SK-N-SH (cell line): Measurements from ENCODE around the gene FMO2. TPM values are rescaled to one million over a fixed set of nuclear protein-coding genes. Genes with fewer than 3 reads are reported as not detected.

Experiments
- CTCF ChIA-PET: fragments of 300-600, 350-600 bp; formaldehyde crosslinking; extraction: SDS; loops from one replicate; lab custom pipeline; 2021; lab: Yijun Ruan, JAX
- POLR2A ChIA-PET: fragments of 350-600 bp; sonication (Branson Sonifier 250); formaldehyde crosslinking; extraction: SDS; loops from one replicate; lab custom pipeline; 2020; ENCODE audit warnings: antibody characterized with exemption, inconsistent platforms; lab: Yijun Ruan, JAX
- DNase-seq: peaks from one replicate; pipeline ENCODE4 v3.0.0; 2012
- H2AFZ ChIP-seq: fragments of 200-600 bp; sonication (generic); 2 replicates; pipeline ENCODE4 v1.8.1; 2016; ENCODE audit warnings: antibody characterized with exemption, mild to moderate bottlenecking, low read depth
- H3F3A ChIP-seq: fragments of 200-600 bp; sonication (generic); replicated peaks from 2 replicates; pipeline ENCODE3; 2016; ENCODE audit warnings: antibody characterized with exemption, mild to moderate bottlenecking; ENCODE audit not compliant: insufficient read depth
- H3K27ac ChIP-seq, 2 experiments: fragments of 200-500 bp in 1 of 2; fragments of 200-600 bp in 1 of 2; sonication (Bioruptor generic) in 1 of 2; sonication (generic), shearing (Covaris generic) in 1 of 2; 2 replicates each; pipeline versions ENCODE4 v1.5.1 to v1.6.1; 2014 to 2016; ENCODE audit warnings: low read depth in 2 of 2, inconsistent platforms in 1 of 2, low read length in 1 of 2, mild to moderate bottlenecking in 1 of 2, mixed read lengths in 1 of 2
- H3K27me3 ChIP-seq: fragments of 200-600 bp; sonication (generic), shearing (Covaris generic); 2 replicates; pipeline ENCODE4 v1.6.1; 2016; ENCODE audit warnings: mixed run types; ENCODE audit not compliant: insufficient read depth
- H3K36me3 ChIP-seq, 2 experiments: fragments of 200-500 bp in 1 of 2; fragments of 200-600 bp in 1 of 2; sonication (Bioruptor generic) in 1 of 2; sonication (generic) in 1 of 2; replicated peaks in 1 of 2; 2 replicates each; pipeline versions ENCODE3 to v1.5.1; 2014 to 2016; ENCODE audit warnings: low read length in 1 of 2, mild to moderate bottlenecking in 1 of 2; ENCODE audit not compliant: insufficient read depth in 2 of 2, control insufficient read depth in 1 of 2
- H3K4me1 ChIP-seq, 2 experiments: fragments of 200-500 bp in 1 of 2; fragments of 200-600 bp in 1 of 2; sonication (Bioruptor generic) in 1 of 2; sonication (generic), shearing (Covaris generic) in 1 of 2; 2 replicates each; pipeline versions ENCODE4 v1.5.1 to v1.6.1; 2014 to 2016; ENCODE audit warnings: low read depth in 1 of 2, low read length in 1 of 2, mixed run types in 1 of 2; ENCODE audit not compliant: insufficient read depth in 2 of 2, control insufficient read depth in 1 of 2
- H3K4me2 ChIP-seq: fragments of 200-600 bp; sonication (generic), shearing (Covaris generic); 2 replicates; pipeline ENCODE4 v1.6.1; 2017; ENCODE audit warnings: mixed run types
- H3K4me3 ChIP-seq, 2 experiments: fragments of 200-500 bp in 1 of 2; fragments of 200-600 bp in 1 of 2; sonication (Bioruptor generic) in 1 of 2; sonication (generic), shearing (Covaris generic) in 1 of 2; 2 replicates each; pipeline versions ENCODE4 v1.5.1 to v1.8.1; 2014 to 2016; ENCODE audit warnings: low read depth in 2 of 2, inconsistent platforms in 1 of 2, low read length in 1 of 2, mild to moderate bottlenecking in 1 of 2, mixed read lengths in 1 of 2, moderate library complexity in 1 of 2
- H3K79me2 ChIP-seq: fragments of 200-600 bp; sonication (generic); 2 replicates; pipeline ENCODE4 v1.8.1; 2017; ENCODE audit warnings: mild to moderate bottlenecking; ENCODE audit not compliant: insufficient read depth
- H3K9ac ChIP-seq: fragments of 200-600 bp; sonication (generic); 2 replicates; pipeline ENCODE4 v1.6.1; 2017; ENCODE audit warnings: mixed run types
- H3K9me2 ChIP-seq: fragments of 200-600 bp; sonication (generic); 2 replicates; pipeline ENCODE4 v1.6.1; 2017; ENCODE audit warnings: mixed run types
- H3K9me3 ChIP-seq: fragments of 200-600 bp; sonication (generic); 2 replicates; pipeline ENCODE4 v1.6.1; 2017; ENCODE audit warnings: mixed run types, mild to moderate bottlenecking, moderate library complexity
- H4K20me1 ChIP-seq: fragments of 200-600 bp; sonication (generic); 2 replicates; pipeline ENCODE4 v1.6.1; 2017; ENCODE audit warnings: mild to moderate bottlenecking, mixed run types; ENCODE audit not compliant: insufficient read depth
- FOXJ3 ChIP-seq: sonication (generic); formaldehyde crosslinking; IDR thresholded peaks from 2 replicates; pipeline ENCODE4 v1.5.1; 2020; ENCODE audit warnings: mild to moderate bottlenecking, missing genetic modification reagents
- GATA2 ChIP-seq: sonication (generic); formaldehyde crosslinking; IDR thresholded peaks from 2 replicates; pipeline ENCODE4 v1.5.0; 2020; ENCODE audit warnings: mild to moderate bottlenecking, missing genetic modification reagents
- JUND ChIP-seq: IDR thresholded peaks from 2 replicates; pipeline ENCODE4 v1.4.0; 2012
- MEF2A ChIP-seq: IDR thresholded peaks from 2 replicates; pipeline ENCODE4 v1.4.0; 2012; ENCODE audit warnings: low read depth, borderline replicate concordance
- NFIC ChIP-seq: IDR thresholded peaks from 2 replicates; pipeline ENCODE4 v1.4.0; 2012; ENCODE audit warnings: borderline replicate concordance
- RAD21 ChIP-seq: IDR thresholded peaks from 2 replicates; pipeline ENCODE4 v1.6.1; 2012; ENCODE audit warnings: mild to moderate bottlenecking, low read length
- RCOR1 ChIP-seq: fragments of 150-350 bp; IDR thresholded peaks from 2 replicates; pipeline ENCODE4 v1.6.1; 2017; ENCODE audit warnings: antibody characterized with exemption, low read length
- REST ChIP-seq: IDR thresholded peaks from 2 replicates; pipeline ENCODE4 v1.6.1; 2012; ENCODE audit warnings: mild to moderate bottlenecking, low read depth, low read length, moderate library complexity
- RFX5 ChIP-seq: IDR thresholded peaks from 2 replicates; pipeline ENCODE4 v1.6.1; 2012; ENCODE audit warnings: mild to moderate bottlenecking, improper control_type of control experiment, low read length
- TCF12 ChIP-seq: IDR thresholded peaks from 2 replicates; pipeline ENCODE4 v1.4.0; 2012
- USF1 ChIP-seq: IDR thresholded peaks from 2 replicates; pipeline ENCODE4 v1.4.0; 2012; ENCODE audit warnings: low read depth, borderline replicate concordance
- WGBS: methylation state at CpG from one replicate; pipeline ENCODE4 v1.1.6; 2017; ENCODE audit warnings: low lambda C conversion rate; 5-methylcytosine and 5-hydroxymethylcytosine counted together
- polyA plus RNA-seq, 3 experiments: library from polyadenylated mRNA; depleted of rRNA; stranded (reverse); fragments of >200 nt; gene quantifications; 2 replicates each; pipeline ENCODE4 v1.2.3, GENCODE V29; 2012
- TF ChIP-seq, protein P1 (sequence below): fragments of 150-350 bp; IDR thresholded peaks from 2 replicates; pipeline ENCODE4 v1.6.1; 2017; ENCODE audit warnings: antibody characterized with exemption, low read length, low read depth, borderline replicate concordance
- TF ChIP-seq, protein P2 (sequence below): fragments of 200-600 bp; sonication (generic); IDR thresholded peaks from 2 replicates; pipeline ENCODE4 v1.6.1; 2017; ENCODE audit warnings: antibody characterized with exemption, mild to moderate bottlenecking, moderate library complexity

The FMO2 gene
- not detected in 2 replicates for polyA plus RNA-seq (2012; rRNA removed)
- polyA plus RNA-seq (2012; cell fraction: cytosol; rRNA removed) = not detected in 2 replicates
- not detected in 2 replicates for polyA plus RNA-seq (2012; cell fraction: nucleus; rRNA removed)

DNA sequence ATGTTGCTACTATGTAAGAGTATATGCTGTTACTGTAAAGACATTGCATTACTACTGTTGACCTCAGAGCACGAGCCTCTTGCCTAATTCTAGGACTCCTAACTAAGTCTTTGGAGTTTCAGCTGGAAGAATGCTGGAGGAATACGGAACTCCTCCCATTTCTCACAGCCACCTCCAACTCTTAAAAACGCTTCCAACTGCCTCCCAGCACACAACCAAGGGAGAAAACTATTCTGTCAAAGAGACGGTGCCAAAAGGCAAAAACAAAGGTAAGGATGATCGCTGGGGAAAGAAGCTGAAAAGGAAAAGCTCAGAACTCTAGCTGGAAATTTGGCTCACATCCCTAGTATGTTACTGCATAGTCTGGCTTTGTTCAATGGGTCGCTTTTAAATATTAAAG lies at the start of gene FMO2:
TSS of gene FMO2 (plus strand) at position 210 of the 400 bp plus-strand sequence. CDS start 414 bp downstream, outside the sequence.
- no peak within 1 kb of the TSS for H2AFZ ChIP-seq

DNA sequence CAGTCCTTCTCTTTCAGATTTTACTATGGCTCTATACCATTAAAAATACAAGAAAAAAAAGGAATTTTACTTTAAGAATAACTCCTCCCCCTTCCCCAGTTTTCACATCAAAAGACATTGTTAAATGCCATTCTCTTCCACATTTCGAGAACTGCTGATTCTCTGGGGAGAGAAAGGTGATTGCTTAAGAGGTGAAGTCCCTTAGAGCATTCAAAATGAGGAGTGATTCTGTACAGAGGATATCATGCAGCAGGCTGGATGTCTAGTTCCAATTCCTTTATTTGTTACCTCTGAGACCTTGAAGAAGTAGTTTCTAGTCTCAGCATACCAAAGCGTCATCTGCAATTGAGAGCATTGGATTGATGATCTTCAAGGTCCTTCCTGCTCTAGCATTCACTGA lies 47.5 kb upstream of the FMO2 start:
- Histone ChIP-seq H3K9ac (no peak overlapping the region), H3K4me2 (no peak overlapping the region), H3K4me3 (no peak overlapping the region), H3K36me3 (no peaks in the 10 kb centered on the region), H4K20me1 (no peaks in the 10 kb centered on the region), H2AFZ (no peak overlapping the region), H3K27me3 (peaks cover 17% of the 10 kb centered on the region; the same call in 1 of the 2 replicates), H3K27ac (no peak overlapping the region), H3F3A (no peaks in the 10 kb centered on the region), H3K4me1 (no peaks in the 10 kb centered on the region), H3K9me2 (no peaks in the 10 kb centered on the region), H3K79me2 (no peaks in the 10 kb centered on the region), H3K9me3 (no peaks in the 10 kb centered on the region)
- no peak for TF ChIP-seq MEF2A
- TF ChIP-seq, protein P1, sequence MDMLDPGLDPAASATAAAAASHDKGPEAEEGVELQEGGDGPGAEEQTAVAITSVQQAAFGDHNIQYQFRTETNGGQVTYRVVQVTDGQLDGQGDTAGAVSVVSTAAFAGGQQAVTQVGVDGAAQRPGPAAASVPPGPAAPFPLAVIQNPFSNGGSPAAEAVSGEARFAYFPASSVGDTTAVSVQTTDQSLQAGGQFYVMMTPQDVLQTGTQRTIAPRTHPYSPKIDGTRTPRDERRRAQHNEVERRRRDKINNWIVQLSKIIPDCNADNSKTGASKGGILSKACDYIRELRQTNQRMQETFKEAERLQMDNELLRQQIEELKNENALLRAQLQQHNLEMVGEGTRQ = no peak
- no peak for TF ChIP-seq USF1
- no peak for TF ChIP-seq RAD21
- TF ChIP-seq TCF12 = no peak
- no peak for TF ChIP-seq FOXJ3 (CRISPR knock-in tag)
- TF ChIP-seq NFIC = no peak
- TF ChIP-seq, protein P2, sequence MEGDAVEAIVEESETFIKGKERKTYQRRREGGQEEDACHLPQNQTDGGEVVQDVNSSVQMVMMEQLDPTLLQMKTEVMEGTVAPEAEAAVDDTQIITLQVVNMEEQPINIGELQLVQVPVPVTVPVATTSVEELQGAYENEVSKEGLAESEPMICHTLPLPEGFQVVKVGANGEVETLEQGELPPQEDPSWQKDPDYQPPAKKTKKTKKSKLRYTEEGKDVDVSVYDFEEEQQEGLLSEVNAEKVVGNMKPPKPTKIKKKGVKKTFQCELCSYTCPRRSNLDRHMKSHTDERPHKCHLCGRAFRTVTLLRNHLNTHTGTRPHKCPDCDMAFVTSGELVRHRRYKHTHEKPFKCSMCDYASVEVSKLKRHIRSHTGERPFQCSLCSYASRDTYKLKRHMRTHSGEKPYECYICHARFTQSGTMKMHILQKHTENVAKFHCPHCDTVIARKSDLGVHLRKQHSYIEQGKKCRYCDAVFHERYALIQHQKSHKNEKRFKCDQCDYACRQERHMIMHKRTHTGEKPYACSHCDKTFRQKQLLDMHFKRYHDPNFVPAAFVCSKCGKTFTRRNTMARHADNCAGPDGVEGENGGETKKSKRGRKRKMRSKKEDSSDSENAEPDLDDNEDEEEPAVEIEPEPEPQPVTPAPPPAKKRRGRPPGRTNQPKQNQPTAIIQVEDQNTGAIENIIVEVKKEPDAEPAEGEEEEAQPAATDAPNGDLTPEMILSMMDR = no peak
- TF ChIP-seq RFX5 = no peak
- CTCF ChIA-PET = no interaction called here
- DNase-seq = no peak
- 0% methylated on average over 2 of the region's 2 CpGs for WGBS
- POLR2A ChIA-PET = no interaction called here

More for the DNA sequence above, at the start of gene FMO2:
- peaks cover 2 to 15% of the 10 kb centered on the region in 2 experiments; a peak in 1 of 4 replicates for H3K4me1 ChIP-seq
- H3K36me3 ChIP-seq = no peaks in the 10 kb centered on the region
- no peaks in the 10 kb centered on the region for H3K79me2 ChIP-seq
- 1% methylated on average over 6 of the region's 6 CpGs for WGBS
- H3K9ac ChIP-seq = no peak within 1 kb of the TSS
- no peak for DNase-seq
- peaks cover 18% of the 10 kb centered on the region; the same call in 1 of the 2 replicates for H3K27me3 ChIP-seq
- H3K9me3 ChIP-seq = no peaks in the 10 kb centered on the region
- H3F3A ChIP-seq = no peaks in the 10 kb centered on the region
- TF ChIP-seq RCOR1 (no peak), REST (no peak), GATA2 (CRISPR knock-in tag) (no peak), JUND (no peak)
- no peaks in the 10 kb centered on the region for H4K20me1 ChIP-seq
- POLR2A ChIA-PET = no interaction called here
- CTCF ChIA-PET = no interaction called here
- H3K4me3 ChIP-seq = no peak within 1 kb of the TSS
- H3K9me2 ChIP-seq = no peaks in the 10 kb centered on the region
- no peak within 1 kb of the TSS for H3K27ac ChIP-seq
- no peak within 1 kb of the TSS for H3K4me2 ChIP-seq
